GM23338 (cell line): ENCODE data around the gene ITGA1.

ENCODE experiments used
- CREB1 ChIP-seq: fragments of 250-450 bp; sonication (Bioruptor Pico); IDR thresholded peaks from 2 replicates; pipeline ENCODE4 v1.5.0; 2020; ENCODE audit warnings: low read depth, mild to moderate bottlenecking, moderate library complexity
- CTCF ChIP-seq, 2 experiments: fragments of 200-600 bp in 1 of 2; sonication (generic) in 1 of 2; conservative IDR thresholded peaks; 2 replicates each; pipeline versions ENCODE4 v1.5.1 to v1.6.1; 2016 to 2017; ENCODE audit warnings: antibody characterized with exemption in 2 of 2, low read depth in 2 of 2, mild to moderate bottlenecking in 2 of 2, moderate library complexity in 1 of 2
- ETS1 ChIP-seq: IDR thresholded peaks from 2 replicates; pipeline ENCODE4 v1.6.1; 2016; ENCODE audit warnings: antibody characterized with exemption
- EZH2 ChIP-seq: fragments of 200-600 bp; sonication (generic); IDR thresholded peaks from one replicate; pipeline ENCODE4 v1.8.0; 2017; ENCODE audit warnings: antibody characterized with exemption, mild to moderate bottlenecking, low read depth; ENCODE audit not compliant: unreplicated experiment
- EZH2phosphoT487 ChIP-seq: fragments of 200-600 bp; sonication (generic); IDR thresholded peaks from one replicate; pipeline ENCODE4 v1.8.1; 2018; ENCODE audit warnings: antibody characterized with exemption; ENCODE audit not compliant: unreplicated experiment
- POLR2AphosphoS5 ChIP-seq: IDR thresholded peaks from 2 replicates; pipeline ENCODE4 v1.6.1; 2016; ENCODE audit warnings: antibody characterized with exemption, low read depth
- REST ChIP-seq: IDR thresholded peaks from one replicate; pipeline ENCODE4 v1.6.1; 2018; ENCODE audit warnings: antibody characterized with exemption; ENCODE audit not compliant: unreplicated experiment
- ZNF331 ChIP-seq: fragments of 250-450 bp; sonication (Bioruptor Pico); IDR thresholded peaks from 2 replicates; pipeline ENCODE4 v1.5.0; 2020; ENCODE audit warnings: low read depth, mild to moderate bottlenecking, moderate library complexity

- no peak for TF ChIP-seq CTCF (conservative IDR thresholded peaks at IDR 0.05; ENCODE audit: low read depth in 2 of 2)
- TF ChIP-seq EZH2, result no peak
- no peak for TF ChIP-seq ZNF331 (CRISPR knock-in tag)
- no peak for TF ChIP-seq POLR2AphosphoS5
- TF ChIP-seq CREB1 (CRISPR knock-in tag), result no peak
- no peak for TF ChIP-seq REST
- no peak for TF ChIP-seq ETS1
- no peak for TF ChIP-seq EZH2phosphoT487
These were observed 169.4 kb downstream of the ITGA1 start for GRCh38 chr5:52956915-52957747.
